ENCODE results near the gene NEB.

The NEB gene

GRCh38 chr2:151459358-151459757 lies 274.9 kb downstream of the NEB start:
- DNase-seq (ENCODE audit: low read depth): peak; percentile 67
- no peak overlapping the region for H3K4me3 ChIP-seq (ENCODE audit: low read depth, low read length)
- no peak for TF ChIP-seq CTCF (conservative IDR thresholded peaks at IDR 0.05; ENCODE audit: low read depth, low read length)

GRCh38 chr2:151439127-151439526 lies 295.1 kb downstream of the NEB start:
- no peak overlapping the region for H3K4me3 ChIP-seq (ENCODE audit: low read depth, low read length)
- no peak for DNase-seq (ENCODE audit: low read depth)
- TF ChIP-seq CTCF (conservative IDR thresholded peaks at IDR 0.05; ENCODE audit: low read depth, low read length): no peak

DNA sequence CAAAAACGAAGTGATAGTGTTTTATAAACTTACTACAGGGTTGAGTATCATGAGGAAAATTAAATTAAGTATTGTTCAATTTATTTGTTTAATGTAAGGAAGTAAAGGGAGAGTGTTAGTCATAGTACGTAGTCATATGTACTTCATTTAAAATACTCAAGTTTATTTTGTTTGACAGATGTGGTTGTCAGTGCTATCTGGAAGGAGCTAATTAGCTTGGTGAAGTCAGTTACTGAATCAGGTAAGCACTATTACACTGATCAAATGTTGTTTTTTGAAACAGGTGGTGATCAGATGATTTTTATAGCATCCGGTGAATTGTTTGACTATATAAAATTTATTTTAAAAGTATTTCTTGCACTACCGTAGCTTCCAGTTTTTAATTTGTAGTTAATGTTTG lies 295.8 kb downstream of the NEB start:
- DNase-seq (ENCODE audit: low read depth): no peak
- no peak for TF ChIP-seq CTCF (conservative IDR thresholded peaks at IDR 0.05; ENCODE audit: low read depth, low read length)
- no peak overlapping the region for H3K4me3 ChIP-seq (ENCODE audit: low read depth, low read length)

- DNase-seq (ENCODE audit: low read depth): peak; percentile 48
- TF ChIP-seq CTCF (conservative IDR thresholded peaks at IDR 0.05; ENCODE audit: low read depth, low read length): peak; percentile 51
- no peak overlapping the region for H3K4me3 ChIP-seq (ENCODE audit: low read depth, low read length)
Observed at GRCh38 chr2:151437630-151438029, 296.6 kb downstream of the NEB start.

Data from choroid plexus epithelial cell (primary cell).